Stimulated activated CD4-positive, alpha-beta T cell treated with anti-CD3 and anti-CD28 coated beads, Interleukin-1b, Interleukin-23, amount 100 ng/mL, for 48 hours (primary cell): ENCODE data around the gene MTRR.

ENCODE experiments used
- DNase-seq: peaks from one replicate; pipeline ENCODE4 v3.0.0-alpha.2; 2020

The MTRR gene

GRCh38 chr5:7868773-7869473 lies at the start of gene MTRR, which contains the start of gene FASTKD3:
MTRR (plus strand) TSS chr5:7869148; CDS start chr5:7870795, 1,647 bp downstream.
FASTKD3 (minus strand) TSS chr5:7869031; CDS start chr5:7868083, 948 bp downstream.
- DNase-seq = peak; percentile 89

- DNase-seq = no peak
Observed at GRCh38 chr5:7822449-7822848, 46.5 kb upstream of the MTRR start.

GRCh38 chr5:7823594-7823993 lies 45.4 kb upstream of the MTRR start:
- no peak for DNase-seq

GRCh38 chr5:7824995-7825394 lies 44.0 kb upstream of the MTRR start:
- no peak for DNase-seq

GRCh38 chr5:7825630-7826029 lies 43.3 kb upstream of the MTRR start:
- no peak for DNase-seq

- no peak for DNase-seq
Observed at GRCh38 chr5:7827610-7828009, 41.3 kb upstream of the MTRR start.

- DNase-seq = no peak
Observed at GRCh38 chr5:7828269-7828668, 40.7 kb upstream of the MTRR start.

GRCh38 chr5:7834982-7835381 lies 34.0 kb upstream of the MTRR start:
- no peak for DNase-seq

GRCh38 chr5:7837403-7837802 lies 31.5 kb upstream of the MTRR start:
- DNase-seq = no peak

- no peak for DNase-seq
Observed at GRCh38 chr5:7842531-7842930, 26.4 kb upstream of the MTRR start.

GRCh38 chr5:7844901-7845300 lies 24.0 kb upstream of the MTRR start:
- DNase-seq = no peak

- no peak for DNase-seq
Observed at GRCh38 chr5:7845557-7845956, 23.4 kb upstream of the MTRR start.

GRCh38 chr5:7846327-7846726 lies 22.6 kb upstream of the MTRR start:
- DNase-seq = no peak

GRCh38 chr5:7848296-7848695 lies 20.7 kb upstream of the MTRR start:
- no peak for DNase-seq

- DNase-seq = no peak
Observed at GRCh38 chr5:7849681-7850394, 19.1 kb upstream of the MTRR start.

GRCh38 chr5:7850395-7851239 lies 18.3 kb upstream of the MTRR start, which contains the start of gene CFAP90:
CFAP90 (minus strand) TSS chr5:7851133; CDS start chr5:7851021, 112 bp downstream.
- no peak for DNase-seq

- DNase-seq = no peak
Observed at GRCh38 chr5:7851240-7851592, 17.7 kb upstream of the MTRR start.

- no peak for DNase-seq
Observed at GRCh38 chr5:7851617-7852289, 17.2 kb upstream of the MTRR start.

GRCh38 chr5:7852542-7852941 lies 16.4 kb upstream of the MTRR start:
- no peak for DNase-seq

GRCh38 chr5:7852988-7853387 lies 16.0 kb upstream of the MTRR start:
- DNase-seq = no peak

- DNase-seq = no peak
Observed at GRCh38 chr5:7855611-7856010, 13.3 kb upstream of the MTRR start.

GRCh38 chr5:7856855-7857254 lies 12.1 kb upstream of the MTRR start:
- DNase-seq = peak; percentile 37

- DNase-seq = no peak
Observed at GRCh38 chr5:7857361-7857760, 11.6 kb upstream of the MTRR start.
